ENCODE data around the gene SPSB2.

The SPSB2 gene

DNA sequence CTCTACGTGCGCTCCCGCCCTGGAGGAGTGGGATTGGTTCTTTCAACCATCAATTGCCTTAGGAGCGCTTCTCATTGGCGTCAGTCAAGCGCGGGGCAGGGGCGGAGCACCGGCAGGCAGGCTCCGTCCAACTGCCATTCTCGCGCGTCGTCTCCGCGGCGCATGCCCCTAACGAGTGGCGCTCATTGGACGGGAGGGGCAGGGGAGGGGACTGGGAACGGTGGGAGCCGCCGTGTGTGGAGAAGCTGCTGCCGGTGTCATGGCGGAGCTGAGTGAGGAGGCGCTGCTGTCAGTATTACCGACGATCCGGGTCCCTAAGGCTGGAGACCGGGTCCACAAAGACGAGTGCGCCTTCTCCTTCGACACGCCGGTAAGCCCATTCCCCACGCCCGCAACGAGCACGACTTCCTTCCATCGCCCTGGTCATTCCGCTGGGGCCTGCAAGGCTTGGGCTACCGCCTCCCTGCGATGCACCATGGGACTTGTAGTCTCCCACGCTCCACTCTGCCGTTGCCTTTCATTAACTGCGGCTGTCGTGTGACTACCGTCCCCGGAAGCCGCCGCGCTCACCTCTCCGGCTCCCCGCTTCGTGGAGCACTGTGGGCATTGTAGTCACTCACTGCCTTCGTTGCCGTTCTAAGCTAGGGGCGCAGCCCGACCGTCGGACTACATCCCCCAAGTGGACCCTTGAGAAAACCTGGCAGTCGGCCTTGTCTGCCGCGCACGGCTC is 21.0 kb downstream of the SPSB2 start, which contains the start of gene USP5:
Gene USP5, plus strand, starts transcription at position 230 of the 730 bp plus-strand sequence. Its CDS starts 30 bp downstream, at position 260.
- peak; percentile 90 to 95 (median 95) for DNase-seq (ENCODE audit: low read depth in 3 of 3, low spot score in 1 of 3)

DNA sequence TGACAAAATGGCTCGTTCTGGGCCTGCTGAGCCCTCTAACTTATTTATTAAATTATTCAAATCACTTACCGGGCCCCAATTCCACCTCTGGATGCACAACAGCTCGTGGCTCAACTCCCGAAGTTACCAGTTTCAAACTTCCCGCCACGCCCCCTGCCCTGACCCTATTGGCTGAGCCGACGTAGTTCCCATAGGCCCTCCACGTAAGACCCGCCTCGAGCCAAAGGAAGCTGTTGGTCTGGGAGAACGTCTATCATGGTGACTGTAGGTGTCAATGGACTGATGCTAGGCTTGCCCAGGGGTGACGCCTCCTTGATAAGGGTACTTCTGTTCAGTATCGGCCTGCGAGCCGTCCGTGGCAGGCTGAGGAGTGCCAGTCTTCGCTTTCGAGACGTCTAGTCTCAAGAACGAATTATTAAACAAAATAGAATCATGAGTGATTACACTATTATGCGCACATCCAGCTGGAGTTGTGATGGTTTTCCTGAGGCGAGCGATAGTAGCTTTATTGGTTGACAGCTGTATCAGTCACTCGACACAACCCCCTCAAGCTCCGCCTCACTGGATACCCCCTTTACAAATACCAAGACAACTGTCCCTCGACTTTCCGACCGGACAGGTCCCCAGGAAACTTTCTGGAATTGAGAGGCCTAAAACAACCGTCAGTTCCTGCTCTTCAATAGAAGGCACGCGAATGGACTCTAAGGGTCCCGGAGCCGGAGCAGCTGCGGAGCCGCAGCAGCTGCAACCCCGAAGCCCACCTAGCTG is 21.8 kb downstream of the SPSB2 start, which contains the start of gene CDCA3:
Gene CDCA3, minus strand, starts transcription at position 134 of the 768 bp plus-strand sequence. CDS start 334 bp downstream, outside the sequence.
- DNase-seq (ENCODE audit: low read depth in 3 of 3, low spot score in 1 of 3): peak; percentile 74 to 82 (median 79)

DNA sequence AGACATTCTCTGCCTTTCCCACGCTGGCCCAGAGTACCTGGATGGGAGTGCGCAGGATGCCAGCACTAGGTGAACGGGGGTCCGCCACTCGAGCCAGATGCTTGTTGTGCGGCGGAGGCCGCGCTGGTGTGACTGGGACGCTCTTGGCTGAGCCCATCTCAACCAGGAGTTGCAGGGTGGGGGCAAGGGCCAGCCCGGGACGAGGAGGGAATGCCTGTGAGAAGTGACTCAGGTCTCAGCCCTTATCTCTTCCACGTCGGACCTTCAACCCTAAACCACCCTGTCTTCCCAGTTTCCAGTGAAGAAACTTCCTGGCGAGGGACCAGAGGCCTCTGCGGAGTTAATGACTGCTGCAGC is 22.3 kb downstream of the SPSB2 start:
- no peak for DNase-seq (ENCODE audit: low read depth in 3 of 3, low spot score in 1 of 3)

DNA sequence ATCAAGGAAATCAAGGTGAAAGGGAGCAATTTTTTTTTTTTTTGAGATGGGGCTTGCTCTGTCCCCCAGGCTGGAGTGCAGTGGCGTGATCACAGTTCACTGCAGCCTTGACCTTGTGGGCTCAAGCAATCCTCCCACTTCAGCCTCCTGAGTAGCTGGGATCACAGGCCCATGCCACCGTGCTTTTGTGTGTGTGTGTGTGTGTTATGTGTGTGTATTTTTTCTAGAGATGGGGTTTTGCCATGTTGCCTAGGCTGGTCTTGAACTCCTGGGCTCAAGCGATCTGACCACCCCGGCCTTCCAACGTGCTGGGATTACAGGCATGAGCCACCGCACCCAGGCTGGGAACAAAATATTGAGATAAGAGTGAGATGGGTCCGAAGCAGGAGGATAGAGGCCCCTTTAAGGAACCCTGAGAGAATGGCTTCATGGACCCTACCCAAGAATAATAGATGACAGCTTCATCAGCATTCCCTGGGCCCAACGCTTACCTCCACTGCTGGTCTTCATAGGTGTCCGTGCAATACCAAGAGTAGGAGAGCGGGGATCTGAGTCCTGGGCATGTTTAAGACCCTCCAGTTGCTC is 23.0 kb downstream of the SPSB2 start:
- no peak for DNase-seq (ENCODE audit: low read depth in 3 of 3, low spot score in 1 of 3)

DNA sequence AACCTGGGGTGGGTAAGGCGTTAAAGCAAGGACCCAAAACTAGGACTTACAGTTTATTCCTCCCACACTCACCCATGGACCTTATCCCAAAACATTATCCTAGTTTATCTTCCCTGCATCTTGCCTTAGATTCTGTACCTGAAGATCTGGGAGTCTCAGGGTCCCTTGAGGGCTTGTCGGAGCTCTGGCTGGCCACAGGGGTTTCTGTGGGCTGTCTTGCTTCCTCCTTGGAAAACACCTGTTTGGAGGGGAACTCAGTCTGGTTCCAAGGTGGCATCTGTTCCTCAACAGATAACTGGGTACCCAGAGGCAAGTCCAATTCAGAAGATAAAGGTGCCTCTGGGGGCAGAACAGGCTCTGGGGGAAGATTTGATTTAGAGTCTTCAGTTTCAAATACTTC is 23.7 kb downstream of the SPSB2 start:
- no peak for DNase-seq (ENCODE audit: low read depth in 3 of 3, low spot score in 1 of 3)

DNA sequence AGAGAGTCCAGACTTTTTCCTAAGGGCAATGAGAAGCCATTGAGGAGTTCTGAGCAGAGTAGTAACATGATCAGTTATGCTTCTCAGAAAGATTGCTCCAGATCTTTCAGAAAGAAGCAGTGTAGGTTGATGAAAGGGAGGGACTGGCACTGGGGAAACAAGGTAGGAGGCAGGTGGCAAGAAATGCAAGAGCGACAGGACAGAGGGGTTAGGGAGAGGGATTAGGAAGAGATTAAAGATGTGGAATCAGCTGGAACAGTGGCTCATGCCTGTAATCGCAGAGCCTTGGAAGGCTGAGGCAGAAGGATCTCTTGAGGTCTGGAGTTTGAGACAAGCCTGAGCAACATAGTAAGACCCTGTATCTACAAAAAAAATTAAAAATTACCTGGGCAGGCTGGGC is 25.4 kb downstream of the SPSB2 start:
- no peak for DNase-seq (ENCODE audit: low read depth in 3 of 3, low spot score in 1 of 3)

DNA sequence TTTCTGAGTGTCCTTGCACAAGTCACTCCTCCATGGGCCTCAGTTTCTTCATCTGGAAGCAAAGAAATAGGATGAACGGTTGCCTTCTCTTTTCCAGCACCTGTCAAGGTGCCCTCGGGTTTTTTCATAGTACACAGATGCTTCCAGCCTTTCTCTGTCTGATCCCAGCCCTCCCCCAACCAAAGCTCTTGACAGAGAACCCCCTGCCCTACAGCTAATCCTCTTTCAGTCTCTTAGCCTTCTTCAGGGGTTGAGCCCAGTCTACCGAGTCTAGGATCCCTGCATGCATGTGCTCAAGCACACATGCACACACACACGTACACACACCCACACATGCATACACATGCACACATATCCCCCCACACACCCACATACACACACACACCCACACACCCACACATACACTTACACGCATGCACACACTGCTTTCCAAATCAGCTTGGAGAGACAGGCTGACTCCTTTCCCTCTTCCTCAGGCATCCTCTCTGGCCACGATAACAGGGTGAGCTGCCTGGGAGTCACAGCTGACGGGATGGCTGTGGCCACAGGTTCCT is 26.7 kb downstream of the SPSB2 start:
- DNase-seq (ENCODE audit: low read depth in 3 of 3, low spot score in 1 of 3): no peak

DNA sequence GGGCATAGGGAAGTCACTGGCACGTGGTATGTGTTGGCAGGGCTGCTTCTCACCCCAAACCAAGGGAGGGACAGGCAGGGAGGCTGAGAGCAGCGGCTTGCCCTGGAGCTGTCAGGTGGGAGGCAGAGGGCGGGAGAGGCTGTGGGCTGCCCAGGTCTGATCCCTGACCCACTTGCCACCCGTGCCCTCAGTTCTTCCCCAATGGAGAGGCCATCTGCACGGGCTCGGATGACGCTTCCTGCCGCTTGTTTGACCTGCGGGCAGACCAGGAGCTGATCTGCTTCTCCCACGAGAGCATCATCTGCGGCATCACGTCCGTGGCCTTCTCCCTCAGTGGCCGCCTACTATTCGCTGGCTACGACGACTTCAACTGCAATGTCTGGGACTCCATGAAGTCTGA is 27.7 kb downstream of the SPSB2 start:
- no peak for DNase-seq (ENCODE audit: low read depth in 3 of 3, low spot score in 1 of 3)

DNA sequence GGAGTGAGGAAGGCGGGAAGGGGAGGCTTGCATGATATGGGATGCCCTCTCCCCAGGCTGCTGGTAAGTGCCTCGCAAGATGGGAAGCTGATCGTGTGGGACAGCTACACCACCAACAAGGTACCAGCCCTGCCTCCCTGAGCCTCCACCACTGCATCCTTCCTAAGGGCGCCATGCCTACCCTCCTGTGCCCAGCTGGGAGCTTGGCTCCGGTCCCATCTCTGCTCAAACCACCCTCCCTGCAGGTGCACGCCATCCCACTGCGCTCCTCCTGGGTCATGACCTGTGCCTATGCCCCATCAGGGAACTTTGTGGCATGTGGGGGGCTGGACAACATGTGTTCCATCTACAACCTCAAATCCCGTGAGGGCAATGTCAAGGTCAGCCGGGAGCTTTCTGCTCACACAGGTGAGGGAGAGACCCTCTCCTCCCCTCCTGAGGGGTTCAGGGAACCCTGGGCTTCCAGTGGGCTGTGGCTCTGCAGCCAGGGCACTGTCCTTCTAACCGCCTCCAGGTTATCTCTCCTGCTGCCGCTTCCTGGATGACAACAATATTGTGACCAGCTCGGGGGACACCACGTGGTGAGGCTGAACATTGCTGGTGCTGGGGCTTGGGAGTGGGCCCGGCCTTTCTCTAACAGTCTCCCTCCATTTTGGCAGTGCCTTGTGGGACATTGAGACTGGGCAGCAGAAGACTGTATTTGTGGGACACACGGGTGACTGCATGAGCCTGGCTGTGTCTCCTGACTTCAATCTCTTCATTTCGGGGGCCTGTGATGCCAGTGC is 29.8 kb downstream of the SPSB2 start:
- no peak for DNase-seq (ENCODE audit: low read depth in 3 of 3, low spot score in 1 of 3)

DNA sequence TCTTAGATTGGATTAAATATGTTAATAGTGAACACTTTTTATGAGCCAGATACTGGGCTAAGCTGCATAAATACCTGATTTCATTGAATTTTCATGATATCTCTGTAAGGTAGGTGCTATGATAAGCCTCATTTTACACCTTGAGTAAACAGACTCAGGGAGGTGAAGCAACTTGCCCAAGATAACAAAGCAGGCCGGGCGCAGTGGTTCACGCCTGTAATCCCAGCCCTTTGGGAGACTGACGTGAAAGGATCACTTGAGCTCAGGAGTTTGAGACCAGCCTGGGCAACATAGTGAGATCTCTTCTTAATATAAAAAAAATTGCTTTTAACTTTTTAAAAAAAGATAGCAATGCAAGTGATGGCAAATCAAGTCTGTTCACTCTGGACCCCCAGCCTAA is 31.0 kb downstream of the SPSB2 start:
- DNase-seq (ENCODE audit: low read depth in 3 of 3, low spot score in 1 of 3): no peak

DNA sequence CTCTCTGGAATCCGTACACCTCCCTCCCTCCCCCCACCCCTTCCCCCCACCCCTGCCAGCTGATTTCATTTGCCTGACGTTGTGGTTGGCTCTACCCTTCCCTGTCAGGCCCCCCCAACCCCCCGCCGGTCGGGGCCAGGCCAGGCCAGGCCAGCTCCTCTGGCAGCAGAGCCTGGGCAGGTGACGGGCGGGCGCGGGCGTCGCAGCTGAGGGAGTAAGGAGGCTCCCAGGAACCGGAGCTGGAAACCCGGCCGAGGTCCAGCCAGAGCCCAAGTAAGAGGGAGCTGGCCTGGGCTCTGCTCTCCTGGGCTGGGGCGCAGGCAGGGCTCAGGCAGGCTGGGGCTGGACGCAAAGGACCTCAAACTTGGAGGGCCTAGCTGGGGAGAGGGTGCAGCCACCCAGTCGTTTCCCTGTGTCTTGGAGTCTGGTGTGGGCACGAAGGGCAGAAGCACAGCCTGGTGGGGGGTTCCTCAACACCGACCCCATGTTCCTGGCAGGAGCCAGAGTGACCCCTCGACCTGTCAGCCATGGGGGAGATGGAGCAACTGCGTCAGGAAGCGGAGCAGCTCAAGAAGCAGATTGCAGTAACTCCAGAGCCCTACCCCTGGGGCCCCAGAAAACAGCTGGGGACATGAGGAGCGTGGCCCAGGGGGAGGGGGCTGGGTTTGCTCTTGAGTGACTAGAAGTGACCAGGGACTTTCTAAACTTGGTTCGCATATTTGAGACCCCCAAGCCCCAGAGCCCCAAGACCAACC is 32.2 kb downstream of the SPSB2 start, which contains the start of gene GNB3:
Gene GNB3, plus strand, starts transcription at position 165 of the 755 bp plus-strand sequence. Its CDS starts 363 bp downstream, at position 528.
- no peak for DNase-seq (ENCODE audit: low read depth in 3 of 3, low spot score in 1 of 3)

DNA sequence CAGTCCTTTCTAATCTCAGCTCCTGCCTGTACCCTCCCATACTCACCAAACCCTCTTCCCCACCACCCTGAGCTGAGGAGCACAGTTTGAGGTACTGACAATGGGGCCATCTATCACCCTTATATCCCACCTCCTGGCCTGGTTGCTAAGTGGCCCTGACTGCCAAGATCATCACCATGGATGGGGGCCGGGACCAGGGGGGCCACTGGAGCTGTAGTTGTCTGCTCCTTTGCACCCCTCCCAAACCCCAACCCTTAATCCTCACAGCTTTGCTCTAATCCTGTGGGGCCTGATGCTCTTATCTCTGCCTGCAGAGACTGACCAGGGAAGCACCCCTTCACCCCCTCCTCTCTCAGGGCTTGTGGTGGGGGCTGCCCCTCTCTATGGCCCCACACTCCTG is 32.8 kb downstream of the SPSB2 start:
- DNase-seq (ENCODE audit: low read depth in 3 of 3, low spot score in 1 of 3): no peak

DNA sequence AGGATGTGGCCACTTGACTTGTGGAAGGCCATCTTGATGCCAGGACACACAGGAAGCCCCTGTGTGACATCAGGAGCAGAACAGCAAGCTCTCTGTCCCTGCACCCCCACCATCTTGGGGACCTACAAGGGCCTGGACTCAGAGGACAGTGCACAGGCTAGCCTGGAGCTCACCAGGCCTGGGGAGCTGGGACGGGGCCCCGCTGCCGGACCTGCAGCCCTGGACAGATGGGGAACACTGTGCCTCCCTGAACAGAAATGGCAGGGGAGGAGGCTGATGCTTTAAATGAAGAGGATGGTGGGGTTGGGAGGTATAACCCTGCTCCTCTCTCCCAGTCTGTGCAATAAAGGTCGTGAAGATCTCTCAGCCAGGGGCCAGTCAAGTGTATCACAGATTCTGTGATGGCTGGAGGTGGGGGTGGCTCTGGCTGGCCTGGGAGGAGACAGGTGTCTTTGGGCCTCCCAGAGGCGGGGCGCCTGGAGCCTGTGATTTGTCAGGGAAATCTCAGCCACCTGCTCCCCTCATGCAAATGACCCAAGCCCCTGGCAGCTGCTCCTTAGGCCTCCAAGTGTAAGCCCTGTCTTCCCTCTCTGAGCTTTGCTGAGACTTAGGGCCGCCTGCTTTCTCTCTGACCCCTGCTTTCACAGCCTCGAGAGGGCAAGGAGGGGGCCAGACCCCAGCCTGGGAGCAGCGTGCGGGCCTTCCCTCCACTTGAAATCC is 33.5 kb downstream of the SPSB2 start:
- no peak for DNase-seq (ENCODE audit: low read depth in 3 of 3, low spot score in 1 of 3)

DNA sequence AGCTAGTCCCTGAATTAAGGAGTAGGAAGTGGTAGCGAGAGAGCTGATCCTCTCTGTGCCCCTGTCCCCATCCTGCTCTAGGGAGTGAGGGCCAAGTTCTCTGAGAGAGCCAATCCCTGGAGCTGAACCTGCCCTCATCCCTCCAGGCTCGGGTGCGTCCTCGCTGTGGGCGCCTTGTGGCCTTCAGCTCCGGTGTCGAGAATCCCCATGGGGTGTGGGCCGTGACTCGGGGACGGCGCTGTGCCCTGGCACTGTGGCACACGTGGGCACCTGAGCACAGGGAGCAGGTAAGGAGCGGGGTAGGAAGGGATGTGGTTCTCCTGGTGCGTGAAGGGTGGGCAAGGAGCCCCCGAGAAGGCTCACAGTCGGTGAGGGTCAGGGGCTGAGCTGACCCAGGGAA is 34.2 kb downstream of the SPSB2 start:
- DNase-seq (ENCODE audit: low read depth in 3 of 3, low spot score in 1 of 3): no peak

DNA sequence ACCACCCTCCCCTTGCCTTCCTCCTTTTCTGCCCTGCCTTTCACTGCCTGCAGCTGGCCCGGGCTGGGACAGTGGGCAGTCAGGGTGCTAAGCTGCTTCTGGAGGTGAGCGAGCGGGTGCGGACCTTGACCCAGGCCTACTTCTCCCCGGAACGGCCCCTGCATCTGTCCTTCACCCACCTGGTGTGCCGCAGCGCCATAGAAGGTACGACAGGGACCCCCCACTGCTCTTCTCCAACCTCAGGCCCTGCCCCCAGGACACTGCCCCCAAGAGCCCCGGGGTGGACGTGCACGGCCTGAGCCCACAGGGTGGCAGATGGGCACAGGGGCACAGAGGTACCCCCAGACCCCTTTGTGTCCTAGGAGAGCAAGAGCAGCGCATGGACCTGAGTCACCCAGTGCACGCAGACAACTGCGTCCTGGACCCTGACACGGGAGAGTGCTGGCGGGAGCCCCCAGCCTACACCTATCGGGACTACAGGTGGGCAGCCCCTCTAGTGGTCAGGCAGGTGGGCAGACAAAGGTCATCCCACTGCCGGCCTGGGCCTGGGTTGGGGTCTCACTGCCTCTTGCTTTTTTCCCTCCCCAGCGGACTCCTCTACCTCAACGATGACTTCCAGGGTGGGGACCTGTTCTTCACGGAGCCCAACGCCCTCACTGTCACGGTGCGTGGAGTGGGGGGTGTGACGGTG is 35.6 kb downstream of the SPSB2 start:
- no peak for DNase-seq (ENCODE audit: low read depth in 3 of 3, low spot score in 1 of 3)

DNA sequence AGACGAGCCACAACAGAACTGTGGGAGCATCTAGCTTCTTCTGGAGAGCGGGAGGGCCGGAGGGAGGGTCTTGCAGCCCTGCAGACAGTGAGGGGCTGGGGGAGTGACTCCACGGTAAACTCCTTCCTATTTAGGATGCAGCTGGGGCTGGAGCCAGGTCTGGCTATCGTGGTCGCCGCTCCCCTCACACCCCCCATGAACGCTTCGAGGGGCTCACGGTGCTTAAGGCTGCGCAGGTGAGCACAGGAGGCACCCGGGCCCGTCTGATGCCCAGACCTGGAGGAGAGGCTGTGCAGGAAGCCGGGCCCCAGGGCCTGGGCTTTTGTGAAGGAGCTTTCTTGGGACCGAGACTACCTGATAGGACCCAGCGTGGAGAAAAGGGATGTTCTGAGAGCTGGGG is 36.3 kb downstream of the SPSB2 start:
- DNase-seq (ENCODE audit: low read depth in 3 of 3, low spot score in 1 of 3): no peak

DNA sequence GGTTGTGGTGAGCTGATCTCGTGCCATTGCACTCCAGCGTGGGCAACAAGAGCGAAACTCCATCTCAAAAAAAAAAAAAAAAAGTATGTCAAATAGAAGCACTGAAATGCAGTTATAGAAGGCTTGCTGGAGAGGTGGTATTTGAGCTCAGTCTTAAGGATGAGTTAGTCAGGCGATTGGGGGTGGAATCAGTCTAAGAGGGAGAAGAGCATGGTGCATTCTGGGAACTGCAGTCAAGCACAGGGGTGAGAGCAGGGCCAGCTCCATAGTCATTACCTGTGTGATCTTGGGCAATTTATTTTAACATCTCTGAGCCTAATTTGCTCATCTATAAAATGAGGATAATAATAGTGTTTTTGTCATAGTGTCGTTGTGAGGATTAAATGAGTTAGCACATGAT is 38.2 kb downstream of the SPSB2 start:
- DNase-seq (ENCODE audit: low read depth in 3 of 3, low spot score in 1 of 3): no peak

DNA sequence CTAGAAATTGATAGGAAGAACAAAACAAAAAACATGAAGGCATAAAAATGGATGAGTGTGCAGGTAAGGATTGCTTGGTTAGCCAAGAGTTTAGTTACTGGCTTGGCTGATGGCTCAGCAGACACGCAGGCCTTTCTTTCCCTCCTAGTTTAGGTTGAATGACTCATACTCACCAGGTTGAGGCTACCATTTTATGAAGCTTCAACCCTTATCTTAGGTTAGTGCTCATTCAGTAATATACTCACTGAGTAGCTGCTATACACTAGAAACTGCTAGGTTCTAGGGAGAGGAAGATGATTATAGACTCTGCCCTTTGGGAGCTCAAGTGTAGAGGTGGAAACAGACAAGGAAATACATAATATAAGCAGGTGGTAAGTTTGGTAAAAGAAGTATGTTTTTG is 38.8 kb downstream of the SPSB2 start:
- no peak for DNase-seq (ENCODE audit: low read depth in 3 of 3, low spot score in 1 of 3)
